Hippocampal formation (tissue), 2 donors: ENCODE results near the gene ITPR1.
A peak's percentile ranks its signal among the peaks of the same experiment; 100 is the strongest.

ENCODE experiments used
- DNase-seq, 2 donors: peaks; one replicate each; lab custom pipeline; 2025; lab: John Stamatoyannopoulos, UW

Gene ITPR1

GRCh38 chr3:4813909-4814304, 320.8 kb downstream of the ITPR1 start:
- DNase-seq, result no peak

- DNase-seq, result no peak
These were observed 321.3 kb downstream of the ITPR1 start for GRCh38 chr3:4814305-4814903.

- no peak for DNase-seq
These were observed 321.9 kb downstream of the ITPR1 start for GRCh38 chr3:4814904-4815574.

DNA sequence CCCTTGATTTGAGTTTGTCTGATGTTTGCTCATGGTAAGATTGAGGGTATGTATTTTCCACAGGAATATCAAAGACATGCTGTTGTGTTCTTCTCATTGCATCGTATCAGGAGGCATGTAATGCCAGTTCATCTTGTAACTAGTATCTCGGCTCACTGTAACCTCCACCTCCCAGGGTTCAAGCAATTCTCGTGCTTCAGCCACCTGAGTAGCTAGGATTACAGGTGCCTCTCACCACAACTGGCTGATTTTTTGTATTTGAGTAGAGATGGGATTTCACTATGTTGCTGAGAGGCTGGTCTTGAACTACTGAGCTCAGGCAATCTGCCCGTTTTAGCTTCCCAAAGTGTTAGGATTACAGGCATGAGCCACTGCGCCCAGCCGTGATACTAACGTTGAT, 323.2 kb downstream of the ITPR1 start:
- DNase-seq, result no peak

- DNase-seq, result no peak
These were observed 323.6 kb downstream of the ITPR1 start for GRCh38 chr3:4816718-4817117.

- no peak for DNase-seq
These were observed 324.0 kb downstream of the ITPR1 start for GRCh38 chr3:4817128-4817527.

- DNase-seq, result no peak
These were observed 325.0 kb downstream of the ITPR1 start for GRCh38 chr3:4818164-4818563.

GRCh38 chr3:4818986-4819693, 326.0 kb downstream of the ITPR1 start:
- no peak for DNase-seq

GRCh38 chr3:4819746-4820145, 326.6 kb downstream of the ITPR1 start:
- DNase-seq, result no peak

GRCh38 chr3:4820296-4821121, 327.4 kb downstream of the ITPR1 start:
- no peak for DNase-seq

DNA sequence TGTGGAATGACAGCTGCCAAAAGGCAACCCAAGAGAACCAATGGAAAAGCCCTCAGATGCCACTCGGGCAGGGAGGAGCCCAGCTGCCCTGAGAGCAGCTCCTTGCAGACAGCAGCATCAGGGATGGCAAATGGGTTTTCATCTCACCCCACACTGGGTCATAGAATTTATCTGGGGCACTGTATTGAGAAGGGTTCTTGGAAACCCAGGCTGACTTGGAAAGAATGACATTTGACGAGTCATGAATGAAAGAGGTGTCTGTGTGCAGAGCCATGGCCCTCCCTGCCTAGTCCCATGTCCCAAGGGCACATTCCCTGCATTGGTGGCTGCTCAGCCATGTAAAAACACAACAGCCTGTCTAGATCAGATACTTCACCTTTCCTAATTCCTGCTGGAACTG, 328.2 kb downstream of the ITPR1 start:
- no peak for DNase-seq

DNA sequence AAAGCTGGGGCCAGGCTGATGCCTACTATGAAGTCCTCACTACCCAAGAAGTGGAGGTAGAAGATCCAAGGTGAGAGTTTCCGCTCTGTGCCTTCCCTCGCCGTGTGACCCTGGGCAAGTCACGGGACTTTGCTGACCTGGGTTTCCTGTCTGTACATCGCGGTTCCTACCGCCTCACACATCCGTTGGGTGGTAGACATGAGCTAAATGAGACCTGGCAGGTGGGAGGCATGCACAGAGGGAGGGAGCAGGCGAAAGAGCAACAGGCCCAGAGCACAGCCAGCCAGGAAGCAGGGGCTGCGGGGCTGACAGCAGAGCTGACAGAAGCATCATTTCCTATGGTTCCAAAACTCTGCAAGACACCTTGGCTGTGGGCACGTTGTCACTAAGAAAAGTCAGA, 328.8 kb downstream of the ITPR1 start:
- DNase-seq, result no peak

DNA sequence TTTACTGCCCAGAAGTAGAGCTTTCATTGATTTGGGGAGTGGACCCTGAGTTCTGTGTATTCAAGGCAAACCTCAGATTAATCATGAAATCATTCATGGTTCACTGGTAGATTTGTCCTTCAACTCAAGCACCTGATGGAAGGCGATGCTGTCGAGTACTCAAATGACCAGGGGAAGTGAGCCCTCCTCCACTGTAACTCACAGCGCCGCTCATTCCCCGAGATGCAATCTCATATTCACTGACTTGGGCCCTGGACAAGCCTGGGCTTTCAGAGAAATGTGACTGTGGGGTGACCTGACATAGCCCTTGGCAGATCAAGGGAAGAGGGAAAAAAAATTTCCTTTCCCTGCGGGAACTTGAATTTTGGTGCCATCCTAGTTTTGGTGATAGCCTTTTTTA, 329.4 kb downstream of the ITPR1 start:
- DNase-seq, result no peak

DNA sequence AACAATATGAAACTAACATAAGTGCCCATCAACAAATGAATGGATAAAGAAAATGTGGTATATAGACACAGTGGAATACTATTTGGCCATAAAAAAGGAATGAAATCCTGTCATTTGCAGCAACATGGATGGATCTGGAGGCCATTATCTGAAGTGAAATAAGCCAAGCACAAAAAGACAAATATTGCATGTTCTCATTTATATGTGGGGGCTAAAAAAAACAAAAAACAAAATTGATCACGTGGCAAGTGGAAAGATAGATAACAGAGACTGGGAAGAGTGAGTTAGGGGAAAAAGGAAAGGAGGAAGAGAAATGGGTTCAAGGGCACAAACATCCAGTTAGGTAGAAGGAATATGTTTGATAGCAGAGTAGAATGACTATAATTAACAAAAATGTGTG, 330.2 kb downstream of the ITPR1 start:
- DNase-seq, result no peak

- no peak for DNase-seq
These were observed 331.1 kb downstream of the ITPR1 start for GRCh38 chr3:4823986-4824925.

DNA sequence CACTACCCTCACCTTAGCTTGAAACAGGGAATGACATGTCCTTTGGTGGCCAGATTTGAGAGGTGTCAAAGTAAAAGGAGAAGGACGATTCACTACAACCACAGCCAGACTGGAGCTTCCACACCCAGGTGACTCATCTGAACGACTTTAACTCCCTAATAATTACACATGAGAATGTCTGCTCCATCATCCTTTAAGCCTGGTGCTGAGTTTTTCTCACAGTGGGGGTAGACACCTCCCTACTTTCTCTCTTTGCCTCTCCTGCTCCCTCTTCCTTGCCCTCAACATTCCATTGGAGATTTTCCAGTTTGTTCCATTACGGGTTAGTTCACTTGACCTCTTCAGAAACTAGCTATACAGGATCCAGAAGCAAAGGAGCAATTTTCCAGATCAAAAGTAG, 331.8 kb downstream of the ITPR1 start:
- DNase-seq, result no peak

DNA sequence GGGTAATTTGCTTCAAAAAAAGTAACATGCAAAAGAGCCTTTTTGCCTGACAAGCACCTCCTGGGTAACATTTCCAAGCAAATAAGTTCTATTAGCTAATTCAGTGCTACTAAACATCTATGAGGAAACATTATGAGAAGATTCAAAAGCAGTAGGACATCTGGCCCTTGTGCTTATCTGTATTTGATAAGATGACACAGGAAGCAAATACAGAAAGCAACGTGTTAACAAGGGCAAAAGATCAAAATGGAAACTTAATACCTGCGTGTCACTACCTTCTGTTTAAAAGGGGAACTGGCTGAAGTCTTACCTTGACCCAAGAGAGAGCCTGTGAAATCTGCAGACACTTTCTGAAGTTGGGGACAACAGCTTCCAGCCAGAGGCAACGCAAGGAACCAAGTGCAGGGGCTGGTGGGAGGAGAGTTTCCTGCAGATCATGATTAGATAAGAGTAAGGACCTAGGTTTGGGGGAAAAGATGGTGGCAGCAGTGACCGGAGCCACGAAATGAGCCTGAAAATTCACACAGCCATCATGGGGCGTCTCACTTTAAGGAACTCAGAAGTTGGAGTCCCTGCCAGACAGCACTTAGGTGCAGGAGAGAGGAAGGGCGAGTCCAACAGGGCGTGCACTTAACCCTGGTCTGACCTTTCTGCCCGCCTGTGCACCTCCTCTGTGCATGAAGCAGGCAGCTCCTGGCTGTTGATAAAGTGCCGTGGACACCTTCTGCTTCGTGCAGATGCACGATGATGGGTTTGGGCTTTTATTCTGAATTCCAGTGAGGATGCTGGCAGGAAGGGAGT, 332.5 kb downstream of the ITPR1 start:
- DNase-seq, result no peak

DNA sequence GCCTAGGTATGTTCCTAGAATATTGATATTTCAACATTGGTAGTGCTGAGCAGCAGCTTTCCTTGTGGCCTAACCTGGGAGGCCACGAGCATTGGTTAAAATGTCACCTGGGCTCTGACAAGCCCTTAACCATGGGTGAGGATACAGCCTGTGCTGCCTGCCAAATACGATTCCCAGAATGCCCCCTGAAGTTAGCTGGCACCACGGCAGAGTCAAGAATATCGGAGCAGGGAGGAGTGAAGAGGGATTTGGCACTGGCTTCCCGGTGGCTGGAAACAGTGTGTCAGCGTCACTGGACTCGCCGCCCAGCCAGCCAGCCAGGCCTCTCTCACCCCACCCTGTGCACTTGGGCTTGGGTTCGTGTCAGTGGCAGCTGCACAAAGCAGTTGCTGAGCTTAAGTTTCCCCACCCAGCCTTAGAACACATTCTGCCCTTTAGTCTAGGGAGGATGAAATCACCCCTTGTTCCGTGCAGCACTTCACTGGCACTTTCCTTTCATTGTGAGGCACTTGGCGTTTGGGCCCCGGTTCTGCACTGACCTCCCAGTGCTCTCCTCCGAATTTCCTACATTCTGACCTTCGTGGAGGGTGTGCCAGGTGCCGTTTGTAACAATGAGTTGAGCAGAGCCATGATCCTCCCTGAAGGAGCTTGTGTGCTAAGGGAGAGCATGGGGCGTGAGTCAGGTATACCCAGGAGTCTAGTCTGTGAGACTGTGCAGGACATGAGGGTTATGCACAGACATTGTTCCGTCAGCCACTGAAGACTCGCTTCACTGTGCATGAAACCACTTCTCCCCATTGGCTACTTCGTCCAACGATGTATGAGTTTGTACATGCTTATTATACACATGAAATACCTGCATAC, 333.3 kb downstream of the ITPR1 start:
- DNase-seq, result peak in 1 of 2 donors; percentile 35

- no peak for DNase-seq
These were observed 334.6 kb downstream of the ITPR1 start for GRCh38 chr3:4827767-4828166.
